OCI-LY3 (cell line): ENCODE data around the gene WWP2.

Experiments
- EZH2phosphoT487 ChIP-seq: fragments of 200-600 bp; shearing (Covaris generic); IDR thresholded peaks from 2 replicates; pipeline ENCODE4 v1.6.1; 2018; ENCODE audit warnings: antibody characterized with exemption, mixed run types, low read depth
- TF ChIP-seq, protein P1 (sequence below): fragments of 200-600, 300-600 bp; sonication (generic); IDR thresholded peaks from 2 replicates; pipeline ENCODE4 v1.5.1; 2014; ENCODE audit warnings: antibody characterized with exemption, low read length, low read depth

DNA sequence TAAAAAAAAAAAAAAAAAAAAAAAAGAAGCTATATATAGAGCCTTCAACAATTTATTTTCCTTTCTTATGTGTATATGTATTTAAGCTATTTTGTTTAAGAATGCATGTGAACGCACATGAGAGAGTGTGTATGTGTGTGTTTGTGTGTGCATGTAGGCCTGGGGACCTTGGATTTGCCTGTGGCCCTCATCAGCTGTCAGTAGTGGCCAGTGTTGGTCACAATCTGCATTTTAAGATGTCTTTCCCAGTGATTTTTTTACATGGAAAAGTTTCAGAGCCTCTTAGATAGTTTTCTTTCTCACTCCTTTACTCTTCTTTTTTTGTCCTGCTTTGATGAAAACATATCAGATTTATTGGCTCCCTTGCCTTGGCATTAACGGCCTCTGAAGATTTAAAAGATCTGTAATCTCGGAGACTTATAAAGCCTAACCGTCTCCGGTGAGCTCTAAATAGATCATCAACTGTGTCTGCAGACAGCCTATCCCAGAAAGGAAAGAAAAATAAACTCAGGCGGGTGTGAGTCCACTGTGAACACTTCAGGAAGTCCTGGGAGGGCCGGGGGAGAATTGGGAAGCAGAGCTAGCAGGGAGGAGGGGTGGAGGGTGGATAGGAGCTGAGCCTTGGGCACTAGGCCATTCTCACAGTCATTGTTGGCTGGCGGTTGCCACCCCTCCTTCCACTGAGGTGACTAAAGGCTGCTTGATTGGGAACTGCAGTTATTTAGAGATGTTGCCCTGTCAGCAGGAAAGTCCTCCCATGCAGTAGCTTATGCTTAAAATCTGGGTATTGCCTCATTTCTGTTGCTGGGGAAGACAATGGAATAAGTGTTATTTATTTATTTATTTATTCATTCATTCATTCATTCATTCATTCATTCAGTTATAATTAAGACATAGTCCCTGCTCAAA is 86.8 kb downstream of the WWP2 start:
- TF ChIP-seq, protein P1, sequence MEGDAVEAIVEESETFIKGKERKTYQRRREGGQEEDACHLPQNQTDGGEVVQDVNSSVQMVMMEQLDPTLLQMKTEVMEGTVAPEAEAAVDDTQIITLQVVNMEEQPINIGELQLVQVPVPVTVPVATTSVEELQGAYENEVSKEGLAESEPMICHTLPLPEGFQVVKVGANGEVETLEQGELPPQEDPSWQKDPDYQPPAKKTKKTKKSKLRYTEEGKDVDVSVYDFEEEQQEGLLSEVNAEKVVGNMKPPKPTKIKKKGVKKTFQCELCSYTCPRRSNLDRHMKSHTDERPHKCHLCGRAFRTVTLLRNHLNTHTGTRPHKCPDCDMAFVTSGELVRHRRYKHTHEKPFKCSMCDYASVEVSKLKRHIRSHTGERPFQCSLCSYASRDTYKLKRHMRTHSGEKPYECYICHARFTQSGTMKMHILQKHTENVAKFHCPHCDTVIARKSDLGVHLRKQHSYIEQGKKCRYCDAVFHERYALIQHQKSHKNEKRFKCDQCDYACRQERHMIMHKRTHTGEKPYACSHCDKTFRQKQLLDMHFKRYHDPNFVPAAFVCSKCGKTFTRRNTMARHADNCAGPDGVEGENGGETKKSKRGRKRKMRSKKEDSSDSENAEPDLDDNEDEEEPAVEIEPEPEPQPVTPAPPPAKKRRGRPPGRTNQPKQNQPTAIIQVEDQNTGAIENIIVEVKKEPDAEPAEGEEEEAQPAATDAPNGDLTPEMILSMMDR: no peak
- no peak for TF ChIP-seq EZH2phosphoT487
